Mesodermal cell (in vitro differentiated cells): Measurements from ENCODE around the gene CNGA4.
"Not testable (repeated sequence)": the region's sequence is repeated elsewhere in the genome, so short reads cannot be mapped to it uniquely, and the experiment has no call there.

Experiments
- H3K27ac ChIP-seq: 2 replicates; pipeline ENCODE4 v1.7.0; 2013; ENCODE audit warnings: mild to moderate bottlenecking, low read depth, low read length, moderate library complexity; ENCODE audit not compliant: severe bottlenecking
- H3K36me3 ChIP-seq: 2 replicates; pipeline ENCODE4 v1.7.1; 2013; ENCODE audit warnings: mild to moderate bottlenecking, low read length, moderate library complexity; ENCODE audit not compliant: control insufficient read depth, insufficient read depth
- H3K4me1 ChIP-seq: one replicate; pipeline ENCODE4 v1.7.1; 2013; ENCODE audit warnings: mild to moderate bottlenecking, low read length; ENCODE audit not compliant: insufficient read depth, control insufficient read depth, poor library complexity, severe bottlenecking
- H3K4me3 ChIP-seq: 2 replicates; pipeline ENCODE4 v1.7.0; 2013; ENCODE audit warnings: low read length, control low read depth, mild to moderate bottlenecking; ENCODE audit not compliant: insufficient read depth, poor library complexity, severe bottlenecking; ENCODE audit errors: extremely low read depth
- H3K9me3 ChIP-seq: 2 replicates; pipeline ENCODE4 v1.7.1; 2013; ENCODE audit warnings: mild to moderate bottlenecking, low read length, moderate library complexity; ENCODE audit not compliant: control insufficient read depth
- WGBS, 2 experiments: methylation state at CpG; one replicate each; pipeline ENCODE4 v1.1.5; 2013; ENCODE audit warnings: missing lambda C conversion rate in 2 of 2; ENCODE audit not compliant: insufficient coverage in 2 of 2; 5-methylcytosine and 5-hydroxymethylcytosine counted together

Gene CNGA4

GRCh38 chr11:6241316-6241715 is 2.4 kb downstream of the CNGA4 start:
- WGBS, 2 experiments = 87 to 96% methylated on average over 7 of the region's 7 CpGs
- Histone ChIP-seq H3K4me3 (no peak overlapping the region), H3K27ac (no peak overlapping the region), H3K36me3 (no peaks in the 10 kb centered on the region), H3K9me3 (no peaks in the 10 kb centered on the region), H3K4me1 (no peaks in the 10 kb centered on the region)

GRCh38 chr11:6245536-6245935 is 6.6 kb downstream of the CNGA4 start:
- no peak overlapping the region for H3K27ac ChIP-seq
- 100% methylated on average over 1 of the region's 2 CpGs for WGBS, 2 experiments
- H3K9me3 ChIP-seq = no peaks in the 10 kb centered on the region
- H3K4me3 ChIP-seq = no peak overlapping the region
- H3K36me3 ChIP-seq = no peaks in the 10 kb centered on the region
- H3K4me1 ChIP-seq = no peaks in the 10 kb centered on the region

DNA sequence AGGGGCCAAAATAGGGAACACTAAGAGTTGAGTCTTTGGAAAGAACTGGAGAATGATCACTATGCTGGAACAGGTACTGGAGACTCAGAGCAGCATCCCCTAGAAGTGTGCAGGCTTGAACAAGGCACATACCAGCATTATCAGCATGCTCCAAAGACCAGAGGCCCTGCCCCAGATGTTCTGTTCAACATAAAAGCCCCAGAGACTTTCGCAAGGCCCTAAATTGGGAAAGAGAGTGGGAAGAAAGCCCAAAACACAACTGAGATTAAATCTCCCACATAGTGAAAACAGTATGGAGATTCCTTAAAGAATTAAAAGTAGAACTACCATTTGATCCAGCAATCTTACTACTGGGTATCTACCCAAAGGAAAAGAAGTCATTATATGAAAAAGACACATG is 9.4 kb downstream of the CNGA4 start:
- H3K4me3 ChIP-seq = no peak overlapping the region
- peaks cover 6% of the 10 kb centered on the region for H3K4me1 ChIP-seq
- H3K9me3 ChIP-seq = no peaks in the 10 kb centered on the region
- H3K27ac ChIP-seq = no peak overlapping the region
- no peaks in the 10 kb centered on the region for H3K36me3 ChIP-seq
- WGBS, 2 experiments = no CpG with 5 or more reads among the region's 1 CpG

- not testable (repeated sequence) for H3K36me3 ChIP-seq, H3K4me1 ChIP-seq, H3K27ac ChIP-seq, H3K4me3 ChIP-seq, H3K9me3 ChIP-seq
- 86 to 90% methylated on average over 1 to 2 of the region's 3 CpGs for WGBS, 2 experiments
These were observed 10.0 kb downstream of the CNGA4 start for GRCh38 chr11:6248897-6249296.

DNA sequence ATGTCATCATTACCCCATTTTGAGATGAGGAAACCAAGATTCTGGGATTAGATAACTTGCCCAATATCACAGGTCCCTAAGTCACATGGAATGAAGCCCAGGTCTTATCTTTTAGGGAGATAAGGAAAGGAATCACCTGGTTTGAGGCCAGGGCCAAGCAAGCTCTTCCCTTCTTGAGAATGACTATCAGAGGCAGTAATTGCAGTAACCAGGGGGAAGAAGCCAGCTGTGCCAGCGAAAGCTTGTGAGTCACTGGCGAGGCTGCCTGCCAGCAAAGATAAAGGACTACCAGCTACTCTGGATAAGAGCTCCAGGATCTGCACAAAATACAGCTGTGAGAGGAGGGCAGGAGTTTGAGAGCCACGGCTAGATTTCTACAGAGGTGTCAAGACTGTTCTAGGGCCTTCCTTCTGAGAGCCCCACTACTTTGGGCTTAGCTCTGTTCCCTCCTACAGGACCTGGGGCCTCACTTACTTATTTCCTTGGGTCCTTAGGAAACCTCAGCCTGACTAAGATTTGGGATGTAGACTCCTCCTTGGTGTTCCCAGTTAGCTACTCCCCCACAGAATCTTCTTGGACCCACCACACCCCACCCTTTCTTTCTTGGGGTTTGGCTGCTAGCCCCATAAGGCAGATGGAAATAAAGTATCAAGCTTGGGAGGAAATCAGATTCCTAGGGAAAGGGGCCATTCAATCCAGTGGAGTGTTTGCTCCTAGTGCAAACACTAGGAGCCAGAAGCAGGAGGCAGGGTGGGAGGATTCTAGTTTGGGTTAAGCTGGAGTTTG is 11.1 kb downstream of the CNGA4 start:
- peaks cover 6% of the 10 kb centered on the region for H3K4me1 ChIP-seq
- H3K36me3 ChIP-seq = no peaks in the 10 kb centered on the region
- H3K9me3 ChIP-seq = no peaks in the 10 kb centered on the region
- no peak overlapping the region for H3K27ac ChIP-seq
- WGBS, 2 experiments = 90% methylated on average over 3 of the region's 3 CpGs
- H3K4me3 ChIP-seq = no peak overlapping the region

DNA sequence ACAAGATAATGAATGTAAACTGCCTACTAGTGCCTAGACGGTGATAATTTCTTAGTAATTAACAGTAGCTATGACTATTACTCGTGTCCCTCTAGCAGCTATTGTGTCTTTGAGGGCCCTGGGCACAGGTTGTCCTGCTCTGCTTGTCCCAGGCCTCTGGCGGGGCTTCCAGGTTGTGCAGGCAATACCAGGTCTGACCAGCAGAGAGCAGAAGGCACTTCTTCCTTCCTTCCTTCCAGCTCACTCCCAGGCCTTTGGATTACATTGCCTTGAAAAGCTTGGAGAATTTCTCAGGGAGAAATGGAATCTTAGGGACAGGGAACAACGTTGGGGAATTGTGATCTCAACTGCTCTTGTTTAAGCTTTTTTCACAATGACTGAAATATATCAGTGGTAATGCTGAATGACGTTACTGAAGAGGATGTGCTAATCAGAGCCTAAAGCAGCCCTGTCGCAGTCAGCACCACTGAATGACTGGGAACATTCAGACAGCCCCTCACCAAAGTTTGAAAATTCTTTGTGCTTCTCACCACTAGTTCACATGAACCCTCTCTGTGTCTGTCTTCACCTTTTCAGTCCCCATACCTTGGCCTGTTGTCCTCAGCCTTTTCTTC is 12.3 kb downstream of the CNGA4 start:
- Histone ChIP-seq H3K36me3 (no peaks in the 10 kb centered on the region), H3K4me1 (peaks cover 6% of the 10 kb centered on the region), H3K27ac (peak overlapping the region; percentile 61), H3K9me3 (no peaks in the 10 kb centered on the region), H3K4me3 (no peak overlapping the region)
- WGBS, 2 experiments = 56 to 74% methylated on average over 4 to 5 of the region's 6 CpGs

- Histone ChIP-seq H3K9me3 (no peaks in the 10 kb centered on the region), H3K36me3 (no peaks in the 10 kb centered on the region), H3K27ac (peak overlapping the region; percentile 61), H3K4me3 (no peak overlapping the region), H3K4me1 (peaks cover 12% of the 10 kb centered on the region)
- WGBS, 2 experiments = 83 to 94% methylated on average over 5 of the region's 6 CpGs
These were observed 13.1 kb downstream of the CNGA4 start for GRCh38 chr11:6251990-6252473.

- no peak overlapping the region for H3K27ac ChIP-seq
- H3K36me3 ChIP-seq = no peaks in the 10 kb centered on the region
- H3K4me3 ChIP-seq = no peak overlapping the region
- H3K9me3 ChIP-seq = no peaks in the 10 kb centered on the region
- 100% methylated on average over 1 of the region's 1 CpG; no CpG with 5 or more reads in 1 of the 2 experiments for WGBS, 2 experiments
- H3K4me1 ChIP-seq = peaks cover 12% of the 10 kb centered on the region
These were observed 14.3 kb downstream of the CNGA4 start for GRCh38 chr11:6253197-6253596.

DNA sequence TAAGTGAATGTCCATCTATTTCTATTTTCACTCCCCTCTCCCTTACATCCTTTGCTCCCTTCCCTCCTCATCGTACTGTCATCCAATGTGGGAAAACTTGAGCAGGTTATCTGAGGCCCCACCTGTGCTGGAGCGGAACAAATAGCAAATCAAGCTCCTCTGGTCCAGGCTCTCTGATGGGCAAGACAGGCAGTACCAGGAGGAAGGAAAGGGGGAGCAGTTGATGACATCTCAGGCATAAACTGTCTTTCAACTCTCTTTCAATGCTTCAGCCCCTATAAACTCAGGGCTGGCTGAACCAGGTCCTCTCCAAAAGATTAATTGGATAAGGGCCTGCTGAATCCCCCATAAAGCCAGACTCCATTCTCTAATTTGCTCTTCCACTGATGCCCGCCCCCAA is 19.3 kb downstream of the CNGA4 start:
- no peak overlapping the region for H3K27ac ChIP-seq
- H3K4me3 ChIP-seq = no peak overlapping the region
- H3K4me1 ChIP-seq = peaks cover 16% of the 10 kb centered on the region
- H3K9me3 ChIP-seq = no peaks in the 10 kb centered on the region
- no peaks in the 10 kb centered on the region for H3K36me3 ChIP-seq
- 68 to 73% methylated on average over 2 of the region's 3 CpGs for WGBS, 2 experiments

DNA sequence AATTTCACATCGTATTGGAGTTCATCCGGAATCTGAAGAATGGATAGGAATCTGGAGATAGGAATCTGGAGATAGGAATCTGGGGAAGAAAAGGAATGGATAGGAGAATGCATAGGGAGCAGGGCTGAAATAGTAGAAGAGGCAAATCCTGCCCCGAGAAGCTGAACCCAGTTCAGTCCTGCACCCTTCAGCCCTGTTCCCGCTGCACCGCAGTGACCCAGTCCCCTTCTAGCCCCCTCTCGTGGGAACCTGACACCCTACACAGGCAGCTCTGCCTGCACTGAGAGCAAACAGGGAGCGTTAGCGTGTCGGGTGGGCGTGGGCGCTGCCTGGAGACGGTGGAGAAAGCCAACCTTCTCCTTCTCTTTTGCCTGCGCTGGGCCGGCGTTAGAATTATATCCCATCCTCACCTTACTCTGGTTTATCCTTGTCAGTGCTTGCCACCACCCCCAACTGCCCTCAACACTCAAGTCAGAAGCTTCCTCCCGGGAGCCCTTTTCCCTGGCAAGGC is 19.7 kb downstream of the CNGA4 start:
- Histone ChIP-seq H3K36me3 (no peaks in the 10 kb centered on the region), H3K4me3 (peak overlapping the region; percentile 40), H3K4me1 (peaks cover 16% of the 10 kb centered on the region), H3K9me3 (no peaks in the 10 kb centered on the region), H3K27ac (no peak overlapping the region)
- 6 to 7% methylated on average over 12 to 15 of the region's 16 CpGs for WGBS, 2 experiments
